Body of pancreas (tissue), 4 donors: Measurements from ENCODE around the gene OR52E8.

Experiments used
- CTCF ChIP-seq, 7 experiments: fragments of 450-650 bp in 4 of 7; fragments of 200-600 bp in 3 of 7; sonication (generic) in 3 of 7; IDR thresholded peaks; one replicate each; pipeline ENCODE4 v1.5.1; 2016 to 2019; ENCODE audit warnings: antibody characterized with exemption in 7 of 7
- POLR2A ChIP-seq, 3 donors: fragments of 450-650 bp; IDR thresholded peaks; one replicate each; pipeline ENCODE4 v1.6.1; 2016; ENCODE audit warnings: antibody characterized with exemption in 3 of 3, mild to moderate bottlenecking in 2 of 3

GRCh38 chr11:5808500-5809121, 48.9 kb downstream of the OR52E8 start, which contains the start of gene OR52N2:
- TF ChIP-seq CTCF (IDR thresholded peaks at IDR 0.05) (peak; percentile 57 to 88 (median 83)), POLR2A (IDR thresholded peaks at IDR 0.05) (no peak)
